ENCODE results near the gene CDH23.

GRCh38 chr10:71562181-71562580, 165.5 kb downstream of the CDH23 start:
- TF ChIP-seq POLR2A (IDR thresholded peaks at IDR 0.05) (no peak), CTCF (IDR thresholded peaks at IDR 0.05) (no peak)

Data from vagina (tissue), 2 donors.